Panc1 (cell line): ENCODE measurements around the gene SDR39U1. TPM values are rescaled to one million over a fixed set of nuclear protein-coding genes. Genes with fewer than 3 reads are reported as not detected.

Source experiments
- ATAC-seq: fragments of 200-7000 bp; cut with Tn5 transposase; 2 replicates; pipeline ENCODE4 v1.9.1; 2020; ENCODE audit warnings: mild to moderate bottlenecking, moderate library complexity
- BruUV-seq: library from RNA; stranded (reverse); fragments of 400-500 nt; replicated peaks from 2 replicates; lab custom pipeline; 2021; lab: Mats Ljungman, UMichigan
- CTCF ChIA-PET: fragments of 300-600 bp; sonication (Branson Sonifier 250); formaldehyde crosslinking; loops from one replicate; lab custom pipeline; 2022; ENCODE audit warnings: antibody characterized with exemption; lab: Charles Lee
- POLR2A ChIA-PET: fragments of 300-600 bp; sonication (Branson Sonifier 250); formaldehyde crosslinking; loops from one replicate; lab custom pipeline; 2022; ENCODE audit warnings: antibody characterized with exemption; lab: Charles Lee
- DNase-seq: peaks from one replicate; pipeline ENCODE4 v3.0.0-alpha.2; 2010; ENCODE audit warnings: low read depth, low spot score
- H3K27ac ChIP-seq: 2 replicates; pipeline ENCODE4 v1.5.1; 2011; ENCODE audit warnings: mild to moderate bottlenecking, low read length, inconsistent platforms
- H3K27me3 ChIP-seq: fragments of 200-500 bp; sonication (Bioruptor generic); 2 replicates; pipeline ENCODE4 v1.6.0; 2014; ENCODE audit warnings: low read length, inconsistent platforms; ENCODE audit not compliant: control insufficient read depth, insufficient read depth
- H3K36me3 ChIP-seq: fragments of 200-500 bp; sonication (Bioruptor generic); 2 replicates; pipeline ENCODE4 v1.5.1; 2014; ENCODE audit warnings: inconsistent platforms, mild to moderate bottlenecking, low read length, moderate library complexity; ENCODE audit not compliant: control insufficient read depth, insufficient read depth
- H3K4me1 ChIP-seq: 2 replicates; pipeline ENCODE4 v1.5.1; 2011; ENCODE audit warnings: inconsistent platforms, mild to moderate bottlenecking, low read length, moderate library complexity; ENCODE audit not compliant: control insufficient read depth, insufficient read depth
- H3K4me3 ChIP-seq, 2 experiments: 2 replicates each; pipeline ENCODE4 v1.5.1; 2011 to 2012; ENCODE audit warnings: low read depth in 2 of 2, low read length in 2 of 2, mild to moderate bottlenecking in 2 of 2, inconsistent platforms in 1 of 2, moderate library complexity in 1 of 2
- H3K9me3 ChIP-seq: fragments of 200-500 bp; sonication (Bioruptor generic); 2 replicates; pipeline ENCODE4 v1.5.1; 2014; ENCODE audit warnings: low read depth, mild to moderate bottlenecking, inconsistent platforms, low read length, moderate library complexity; ENCODE audit not compliant: control insufficient read depth, insufficient read depth
- POLR2AphosphoS5 ChIP-seq: IDR thresholded peaks from 2 replicates; pipeline ENCODE4 v1.6.1; 2012; ENCODE audit warnings: mild to moderate bottlenecking, low read depth, low read length, moderate library complexity
- SIN3A ChIP-seq: IDR thresholded peaks from 2 replicates; pipeline ENCODE4 v1.6.1; 2012; ENCODE audit warnings: low read depth, mild to moderate bottlenecking, low read length, moderate library complexity, borderline replicate concordance; ENCODE audit not compliant: insufficient read depth
- TCF7L2 ChIP-seq: IDR thresholded peaks from 2 replicates; pipeline ENCODE4 v1.6.1; 2011; ENCODE audit warnings: mild to moderate bottlenecking, low read depth, low read length, inconsistent platforms
- in situ Hi-C: cut with HindIII; loops from 2 replicates; pipeline ENCODE4 v1.10.0; 2016; ENCODE audit warnings: low sequenced_read_pairs, low pct_unique_long_range_greater_than_20kb
- intact Hi-C: fragments of 100-400 bp; cut with micrococcal nuclease; formaldehyde crosslinking; loops from one replicate; pipeline ENCODE4 v1.10.0; 2022; ENCODE audit not compliant: unreplicated experiment
- total RNA-seq: library from RNA; stranded (reverse); gene quantifications from one replicate; pipeline ENCODE4 v1.2.1, GENCODE V29; 2021; ENCODE audit not compliant: unreplicated experiment
- TF ChIP-seq, protein P1 (sequence below): fragments of 450-650 bp; IDR thresholded peaks from 2 replicates; pipeline ENCODE4 v1.5.1; 2017; ENCODE audit warnings: mild to moderate bottlenecking
- TF ChIP-seq, protein P2 (sequence below), 2 experiments: IDR thresholded peaks; 2 replicates each; pipeline ENCODE4 v1.6.1; 2011 to 2012; ENCODE audit warnings: low read depth in 2 of 2, control low read depth in 1 of 2, low read length in 1 of 2, mild to moderate bottlenecking in 1 of 2, moderate library complexity in 1 of 2; ENCODE audit not compliant: insufficient read depth in 1 of 2

Gene SDR39U1
- total RNA-seq, 1 experiment from 2014 or later, result 54.2 TPM

DNA sequence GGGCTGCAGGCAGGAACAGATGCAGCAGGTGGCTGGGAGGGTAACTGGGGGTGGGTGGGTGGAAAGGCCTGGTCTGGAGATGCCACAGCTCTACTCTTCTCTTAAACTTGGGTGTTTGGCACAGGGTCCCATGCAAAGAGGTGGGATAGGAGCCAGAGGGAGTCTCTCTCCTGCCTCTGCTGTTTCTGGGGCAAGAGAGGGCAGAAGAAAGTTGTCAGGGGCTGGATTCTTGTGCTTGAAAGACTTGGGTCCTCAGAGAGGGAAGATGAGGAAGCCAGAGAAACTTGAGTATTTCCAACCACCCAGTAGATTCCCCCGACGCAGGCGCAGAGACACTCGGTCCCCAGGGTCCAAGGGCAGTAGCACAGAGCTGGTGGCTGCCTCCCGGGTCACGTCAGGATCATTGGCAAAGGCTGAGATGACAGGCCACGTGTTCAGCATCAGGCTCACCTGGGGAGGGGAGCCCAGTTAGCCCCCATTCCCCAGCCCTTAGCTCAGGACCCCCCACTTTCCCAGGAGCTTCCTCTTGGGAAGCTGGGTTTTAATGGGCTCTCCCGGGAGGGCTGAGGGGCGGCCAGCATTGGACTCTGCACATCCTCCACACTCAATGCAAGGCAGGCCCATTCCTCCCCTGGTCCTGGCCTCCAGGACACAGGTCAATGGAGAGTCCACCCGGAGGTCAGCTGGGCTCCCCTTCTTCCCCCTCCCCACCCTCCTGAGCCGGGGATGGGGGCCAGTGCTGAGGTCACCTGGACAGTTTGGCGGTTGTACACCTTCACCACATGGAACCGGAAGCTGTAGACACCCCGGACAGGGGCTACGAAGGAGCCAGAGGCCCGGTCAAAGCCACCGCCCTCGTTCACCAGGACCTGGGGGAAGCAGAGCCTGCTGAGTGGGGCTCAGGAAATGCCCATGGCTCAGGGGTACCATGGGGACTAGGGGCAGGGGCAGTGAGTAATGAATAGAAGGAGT lies 14.8 kb downstream of the SDR39U1 start:
- no peak for DNase-seq
- in situ Hi-C loops, result no loop called here
- ChIA-PET POLR2A (no interaction called here), CTCF (no interaction called here)
- H3K4me3 ChIP-seq, result no peak overlapping the region
- no TSS peak for BruUV-seq
- H3K4me1 ChIP-seq, result peaks cover 8% of the 10 kb centered on the region
- TF ChIP-seq POLR2AphosphoS5 (no peak), TCF7L2 (no peak), SIN3A (no peak)
- TF ChIP-seq, protein P1, sequence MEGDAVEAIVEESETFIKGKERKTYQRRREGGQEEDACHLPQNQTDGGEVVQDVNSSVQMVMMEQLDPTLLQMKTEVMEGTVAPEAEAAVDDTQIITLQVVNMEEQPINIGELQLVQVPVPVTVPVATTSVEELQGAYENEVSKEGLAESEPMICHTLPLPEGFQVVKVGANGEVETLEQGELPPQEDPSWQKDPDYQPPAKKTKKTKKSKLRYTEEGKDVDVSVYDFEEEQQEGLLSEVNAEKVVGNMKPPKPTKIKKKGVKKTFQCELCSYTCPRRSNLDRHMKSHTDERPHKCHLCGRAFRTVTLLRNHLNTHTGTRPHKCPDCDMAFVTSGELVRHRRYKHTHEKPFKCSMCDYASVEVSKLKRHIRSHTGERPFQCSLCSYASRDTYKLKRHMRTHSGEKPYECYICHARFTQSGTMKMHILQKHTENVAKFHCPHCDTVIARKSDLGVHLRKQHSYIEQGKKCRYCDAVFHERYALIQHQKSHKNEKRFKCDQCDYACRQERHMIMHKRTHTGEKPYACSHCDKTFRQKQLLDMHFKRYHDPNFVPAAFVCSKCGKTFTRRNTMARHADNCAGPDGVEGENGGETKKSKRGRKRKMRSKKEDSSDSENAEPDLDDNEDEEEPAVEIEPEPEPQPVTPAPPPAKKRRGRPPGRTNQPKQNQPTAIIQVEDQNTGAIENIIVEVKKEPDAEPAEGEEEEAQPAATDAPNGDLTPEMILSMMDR, result no peak
- TF ChIP-seq, protein P2, sequence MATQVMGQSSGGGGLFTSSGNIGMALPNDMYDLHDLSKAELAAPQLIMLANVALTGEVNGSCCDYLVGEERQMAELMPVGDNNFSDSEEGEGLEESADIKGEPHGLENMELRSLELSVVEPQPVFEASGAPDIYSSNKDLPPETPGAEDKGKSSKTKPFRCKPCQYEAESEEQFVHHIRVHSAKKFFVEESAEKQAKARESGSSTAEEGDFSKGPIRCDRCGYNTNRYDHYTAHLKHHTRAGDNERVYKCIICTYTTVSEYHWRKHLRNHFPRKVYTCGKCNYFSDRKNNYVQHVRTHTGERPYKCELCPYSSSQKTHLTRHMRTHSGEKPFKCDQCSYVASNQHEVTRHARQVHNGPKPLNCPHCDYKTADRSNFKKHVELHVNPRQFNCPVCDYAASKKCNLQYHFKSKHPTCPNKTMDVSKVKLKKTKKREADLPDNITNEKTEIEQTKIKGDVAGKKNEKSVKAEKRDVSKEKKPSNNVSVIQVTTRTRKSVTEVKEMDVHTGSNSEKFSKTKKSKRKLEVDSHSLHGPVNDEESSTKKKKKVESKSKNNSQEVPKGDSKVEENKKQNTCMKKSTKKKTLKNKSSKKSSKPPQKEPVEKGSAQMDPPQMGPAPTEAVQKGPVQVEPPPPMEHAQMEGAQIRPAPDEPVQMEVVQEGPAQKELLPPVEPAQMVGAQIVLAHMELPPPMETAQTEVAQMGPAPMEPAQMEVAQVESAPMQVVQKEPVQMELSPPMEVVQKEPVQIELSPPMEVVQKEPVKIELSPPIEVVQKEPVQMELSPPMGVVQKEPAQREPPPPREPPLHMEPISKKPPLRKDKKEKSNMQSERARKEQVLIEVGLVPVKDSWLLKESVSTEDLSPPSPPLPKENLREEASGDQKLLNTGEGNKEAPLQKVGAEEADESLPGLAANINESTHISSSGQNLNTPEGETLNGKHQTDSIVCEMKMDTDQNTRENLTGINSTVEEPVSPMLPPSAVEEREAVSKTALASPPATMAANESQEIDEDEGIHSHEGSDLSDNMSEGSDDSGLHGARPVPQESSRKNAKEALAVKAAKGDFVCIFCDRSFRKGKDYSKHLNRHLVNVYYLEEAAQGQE (IDR thresholded peaks at IDR 0.05; ENCODE audit: insufficient read depth in 1 of 2, low read depth in 2 of 2, low read length in 1 of 2), result no peak
- no peak overlapping the region for H3K27ac ChIP-seq
- H3K27me3 ChIP-seq, result no peaks in the 10 kb centered on the region
- no peak for ATAC-seq
- peaks cover 6% of the 10 kb centered on the region; the same call in 1 of the 2 replicates for H3K36me3 ChIP-seq
- H3K9me3 ChIP-seq, result no peaks in the 10 kb centered on the region
- intact Hi-C loops, result no loop called here

DNA sequence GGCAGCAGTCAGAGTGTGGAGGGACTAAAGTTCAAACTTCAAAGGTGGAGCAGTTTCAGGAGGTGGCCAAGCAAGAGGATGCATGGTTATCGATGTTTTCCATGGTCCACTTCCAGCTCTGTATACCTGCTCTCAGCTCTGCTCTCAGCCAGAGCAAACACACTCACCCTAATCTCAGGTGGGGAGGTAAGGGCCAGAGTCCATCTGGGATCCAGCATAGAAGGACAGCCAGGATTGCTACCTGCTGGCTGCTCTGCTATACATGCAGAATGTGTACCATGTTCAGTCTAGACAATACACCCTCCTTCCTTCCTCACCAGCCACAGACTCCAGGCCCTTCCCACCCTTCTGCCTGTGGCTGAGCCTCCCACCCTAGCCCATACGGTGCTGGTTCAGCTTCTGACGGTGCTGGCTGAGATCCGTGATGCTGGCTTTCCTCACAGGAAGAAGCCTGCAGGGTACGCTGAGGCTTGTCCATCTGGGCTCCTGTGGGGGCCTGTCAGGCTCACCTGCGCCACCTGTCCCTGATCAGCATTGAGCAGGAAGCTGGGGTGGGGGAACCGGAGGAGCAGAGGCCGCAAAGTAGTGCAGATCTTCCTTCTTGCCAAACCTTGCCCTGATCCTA lies 15.6 kb downstream of the SDR39U1 start:
- intact Hi-C loops (no loop called here), in situ Hi-C loops (no loop called here)
- no peak for ATAC-seq
- CTCF ChIA-PET, result no interaction called here
- Histone ChIP-seq H3K36me3 (peaks cover 6% of the 10 kb centered on the region; the same call in 1 of the 2 replicates), H3K4me3 (no peak overlapping the region), H3K27me3 (no peaks in the 10 kb centered on the region), H3K27ac (no peak overlapping the region), H3K9me3 (no peaks in the 10 kb centered on the region), H3K4me1 (peaks cover 8% of the 10 kb centered on the region)
- no peak for DNase-seq
- POLR2A ChIA-PET, result no interaction called here
- no TSS peak for BruUV-seq
- TF ChIP-seq, protein P1, result no peak
- TF ChIP-seq, protein P2 (IDR thresholded peaks at IDR 0.05; ENCODE audit: insufficient read depth in 1 of 2, low read depth in 2 of 2, low read length in 1 of 2), result no peak
- no peak for TF ChIP-seq SIN3A
- TF ChIP-seq TCF7L2, result no peak
- TF ChIP-seq POLR2AphosphoS5, result no peak
